Esophagus muscularis mucosa (tissue), 4 donors: ENCODE measurements around the gene FAM107B. TPM values are rescaled to one million over a fixed set of nuclear protein-coding genes. Genes with fewer than 3 reads are reported as not detected.
"Not testable (repeated sequence)": the region's sequence is repeated elsewhere in the genome, so short reads cannot be mapped to it uniquely, and the experiment has no call there.

Experiments
- DNase-seq: peaks from one replicate; pipeline ENCODE4 v3.0.0-alpha.2; 2017; ENCODE audit errors: extremely low spot score
- H3K27ac ChIP-seq, 4 donors: fragments of 200-600 bp; sonication (generic); replicated peaks in 1 of 4; 1 replicate in 3 of 4; 2 replicates in 1 of 4; pipeline ENCODE4 v1.5.1; 2016 to 2019; ENCODE audit warnings: mild to moderate bottlenecking in 1 of 4
- H3K27me3 ChIP-seq, 4 donors: fragments of 200-600 bp; sonication (generic); one replicate each; pipeline versions ENCODE4 v1.5.1 to v1.6.0; 2016 to 2019
- H3K36me3 ChIP-seq, 4 donors: fragments of 200-600 bp; sonication (generic); one replicate each; pipeline ENCODE4 v1.5.1; 2016 to 2019
- H3K4me1 ChIP-seq, 4 donors: fragments of 200-600 bp; sonication (generic); one replicate each; pipeline ENCODE4 v1.5.1; 2016 to 2019
- H3K4me3 ChIP-seq, 4 donors: fragments of 200-600 bp; sonication (generic); 1 replicate in 2 of 4; 2 replicates in 2 of 4; pipeline ENCODE4 v1.5.1; 2016 to 2019; ENCODE audit warnings: mild to moderate bottlenecking in 4 of 4, moderate library complexity in 1 of 4
- H3K9me3 ChIP-seq, 4 donors: fragments of 200-600 bp; sonication (generic); 1 replicate in 3 of 4; 2 replicates in 1 of 4; pipeline ENCODE4 v1.5.1; 2016 to 2019
- EP300 ChIP-seq: sonication (generic); formaldehyde crosslinking; IDR thresholded peaks from one replicate; pipeline ENCODE4 v1.6.1; 2017; ENCODE audit warnings: antibody characterized with exemption
- POLR2A ChIP-seq: fragments of 450-650 bp; IDR thresholded peaks from one replicate; pipeline ENCODE4 v1.6.1; 2017; ENCODE audit warnings: antibody characterized with exemption, moderate library complexity, mild to moderate bottlenecking, low read depth
- POLR2AphosphoS5 ChIP-seq, 2 donors: sonication (generic); formaldehyde crosslinking; IDR thresholded peaks; one replicate each; pipeline ENCODE4 v1.6.1; 2017; ENCODE audit warnings: antibody characterized with exemption in 2 of 2
- WGBS: methylation state at CpG from one replicate; pipeline ENCODE4 v1.1.5; 2018; 5-methylcytosine and 5-hydroxymethylcytosine counted together
- intact Hi-C: fragments of 100-400 bp; cut with DNase I; formaldehyde crosslinking; loops from one replicate; pipeline ENCODE4 v1.15.1; 2023
- total RNA-seq, 4 donors: library from RNA; depleted of rRNA; stranded (reverse); fragments of >200 nt; gene quantifications; one replicate each; pipeline versions ENCODE4 v1.1.0 to v1.2.1, GENCODE V29; 2016
- TF ChIP-seq, protein P1 (sequence below), 3 experiments: fragments of 200-600 bp in 2 of 3; fragments of 450-650 bp in 1 of 3; sonication (generic) in 2 of 3; IDR thresholded peaks; one replicate each; pipeline ENCODE4 v1.5.1; 2017 to 2019; ENCODE audit warnings: antibody characterized with exemption in 3 of 3, mild to moderate bottlenecking in 2 of 3, moderate library complexity in 1 of 3

The FAM107B gene
- total RNA-seq, 4 donors from 2014 or later: 7.5 to 14.1 (median 9.4) TPM

DNA sequence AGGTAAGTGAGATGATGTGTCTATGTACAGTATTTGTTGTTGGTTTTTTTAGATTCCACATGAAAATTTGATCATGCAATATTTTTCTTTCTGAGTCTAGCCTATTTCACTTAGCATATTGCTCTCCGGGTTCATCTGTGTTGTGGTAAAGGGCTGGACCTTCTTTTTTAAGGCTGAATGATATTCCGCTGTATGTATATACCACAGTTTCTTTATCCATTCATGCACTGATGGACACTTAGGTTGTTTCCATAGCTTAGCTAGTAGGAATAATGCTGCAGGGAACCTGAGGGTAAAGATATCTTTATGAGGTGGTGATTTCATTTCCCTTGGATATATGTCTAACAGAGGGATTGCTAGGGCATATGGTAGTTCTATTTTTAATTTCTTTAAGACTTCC lies 80.8 kb downstream of the FAM107B start:
- Histone ChIP-seq H3K4me3 (no peak overlapping the region), H3K36me3 (no peaks in the 10 kb centered on the region), H3K27ac (no peak overlapping the region), H3K27me3 (no peaks in the 10 kb centered on the region), H3K9me3 (no peaks in the 10 kb centered on the region), H3K4me1 (peaks cover 0 to 5% (median 0%) of the 10 kb centered on the region in 4 donors)
- TF ChIP-seq, protein P1, sequence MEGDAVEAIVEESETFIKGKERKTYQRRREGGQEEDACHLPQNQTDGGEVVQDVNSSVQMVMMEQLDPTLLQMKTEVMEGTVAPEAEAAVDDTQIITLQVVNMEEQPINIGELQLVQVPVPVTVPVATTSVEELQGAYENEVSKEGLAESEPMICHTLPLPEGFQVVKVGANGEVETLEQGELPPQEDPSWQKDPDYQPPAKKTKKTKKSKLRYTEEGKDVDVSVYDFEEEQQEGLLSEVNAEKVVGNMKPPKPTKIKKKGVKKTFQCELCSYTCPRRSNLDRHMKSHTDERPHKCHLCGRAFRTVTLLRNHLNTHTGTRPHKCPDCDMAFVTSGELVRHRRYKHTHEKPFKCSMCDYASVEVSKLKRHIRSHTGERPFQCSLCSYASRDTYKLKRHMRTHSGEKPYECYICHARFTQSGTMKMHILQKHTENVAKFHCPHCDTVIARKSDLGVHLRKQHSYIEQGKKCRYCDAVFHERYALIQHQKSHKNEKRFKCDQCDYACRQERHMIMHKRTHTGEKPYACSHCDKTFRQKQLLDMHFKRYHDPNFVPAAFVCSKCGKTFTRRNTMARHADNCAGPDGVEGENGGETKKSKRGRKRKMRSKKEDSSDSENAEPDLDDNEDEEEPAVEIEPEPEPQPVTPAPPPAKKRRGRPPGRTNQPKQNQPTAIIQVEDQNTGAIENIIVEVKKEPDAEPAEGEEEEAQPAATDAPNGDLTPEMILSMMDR (IDR thresholded peaks at IDR 0.05): no peak
- no peak for TF ChIP-seq POLR2AphosphoS5 (IDR thresholded peaks at IDR 0.05)
- TF ChIP-seq POLR2A: no peak
- TF ChIP-seq EP300: no peak
- WGBS: 80% methylated on average over 2 of the region's 2 CpGs
- intact Hi-C loops: no loop called here
- DNase-seq: no peak

DNA sequence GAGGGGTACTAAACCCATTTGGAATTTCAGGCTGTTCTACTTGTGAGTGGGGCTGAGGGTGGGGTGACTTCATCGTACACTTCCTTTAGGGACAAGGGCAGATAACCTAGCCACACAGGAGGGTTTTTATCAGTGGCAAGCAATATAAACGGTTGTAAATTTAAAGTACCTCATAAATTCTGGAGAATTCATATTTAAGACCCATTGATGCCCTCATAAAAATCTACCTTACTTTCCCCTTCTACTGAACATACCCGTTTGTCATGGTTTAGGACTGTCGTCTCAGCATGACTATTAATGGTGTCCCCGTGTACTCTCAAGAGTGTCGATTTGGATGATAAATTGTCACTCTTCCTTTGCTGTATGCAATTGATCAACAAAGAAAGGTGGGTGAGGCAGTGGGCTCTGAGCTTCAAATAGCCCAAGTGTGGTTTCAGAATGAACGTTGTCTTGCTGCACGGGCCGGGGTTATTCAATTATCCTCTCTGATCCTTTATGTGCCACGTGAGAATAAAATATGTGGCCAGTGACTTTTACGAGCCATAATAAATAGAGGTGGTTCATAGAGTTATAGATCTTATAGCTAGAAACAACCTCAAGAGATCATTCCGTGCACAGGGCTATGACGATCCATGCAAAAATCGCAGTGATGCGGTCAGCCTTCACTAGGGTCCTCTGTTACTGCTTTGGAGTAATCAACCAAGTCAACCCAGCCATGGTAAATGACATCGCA lies 82.2 kb downstream of the FAM107B start:
- Histone ChIP-seq H3K4me1 (peaks cover 0 to 5% (median 0%) of the 10 kb centered on the region in 4 donors), H3K36me3 (no peaks in the 10 kb centered on the region), H3K27me3 (no peaks in the 10 kb centered on the region), H3K4me3 (no peak overlapping the region), H3K9me3 (no peaks in the 10 kb centered on the region), H3K27ac (no peak overlapping the region)
- intact Hi-C loops: no loop called here
- no peak for TF ChIP-seq EP300
- TF ChIP-seq POLR2A: no peak
- TF ChIP-seq, protein P1 (IDR thresholded peaks at IDR 0.05): no peak
- TF ChIP-seq POLR2AphosphoS5 (IDR thresholded peaks at IDR 0.05): no peak
- 77% methylated on average over 16 of the region's 16 CpGs for WGBS
- no peak for DNase-seq

DNA sequence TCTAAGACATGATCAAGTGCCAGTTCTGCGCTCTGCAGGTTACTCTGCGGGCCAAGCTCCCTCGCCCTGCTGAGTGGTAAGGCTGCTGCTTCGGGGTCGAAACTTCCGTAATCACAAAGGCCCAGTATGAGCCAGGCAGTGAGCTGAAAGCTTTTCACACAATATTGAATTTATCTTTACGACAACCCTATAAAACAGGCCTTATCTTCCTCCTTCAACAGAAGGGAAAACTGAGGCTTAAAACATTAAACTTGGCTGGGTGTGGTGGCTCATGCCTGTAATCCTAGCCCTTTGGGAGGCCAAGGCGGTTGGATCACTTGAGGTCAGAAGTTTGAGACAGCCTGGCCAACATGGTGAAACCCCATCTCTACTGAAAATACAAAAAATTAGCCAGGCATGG lies 83.3 kb downstream of the FAM107B start:
- intact Hi-C loops: no loop called here
- WGBS: 84% methylated on average over 7 of the region's 8 CpGs
- H3K27me3 ChIP-seq: no peaks in the 10 kb centered on the region
- H3K36me3 ChIP-seq: no peaks in the 10 kb centered on the region
- H3K9me3 ChIP-seq: no peaks in the 10 kb centered on the region
- TF ChIP-seq, protein P1 (IDR thresholded peaks at IDR 0.05): no peak
- TF ChIP-seq POLR2A (no peak), EP300 (no peak), POLR2AphosphoS5 (IDR thresholded peaks at IDR 0.05) (no peak)
- H3K4me3 ChIP-seq: no peak overlapping the region
- no peak for DNase-seq
- H3K4me1 ChIP-seq: no peaks in the 10 kb centered on the region
- H3K27ac ChIP-seq: no peak overlapping the region

DNA sequence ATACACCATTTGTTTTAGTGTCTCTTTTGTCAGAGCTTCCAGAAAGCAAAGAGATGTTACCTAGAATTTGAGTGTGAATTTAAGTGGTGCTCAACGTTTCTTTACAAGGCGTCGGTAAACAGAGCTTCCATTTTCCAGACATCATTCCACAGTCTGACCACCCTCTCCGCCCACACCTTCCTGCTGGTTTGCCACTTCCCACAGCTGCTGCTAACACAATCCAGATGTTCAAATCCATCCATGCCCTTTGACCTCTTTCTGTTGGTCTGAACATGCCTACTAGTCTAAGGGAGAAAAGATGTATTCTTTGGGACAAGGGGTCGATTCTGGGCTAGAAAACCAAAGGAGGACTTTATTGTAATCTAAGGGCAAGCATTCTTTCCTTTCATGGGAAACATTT lies 86.1 kb downstream of the FAM107B start:
- intact Hi-C loops: no loop called here

DNA sequence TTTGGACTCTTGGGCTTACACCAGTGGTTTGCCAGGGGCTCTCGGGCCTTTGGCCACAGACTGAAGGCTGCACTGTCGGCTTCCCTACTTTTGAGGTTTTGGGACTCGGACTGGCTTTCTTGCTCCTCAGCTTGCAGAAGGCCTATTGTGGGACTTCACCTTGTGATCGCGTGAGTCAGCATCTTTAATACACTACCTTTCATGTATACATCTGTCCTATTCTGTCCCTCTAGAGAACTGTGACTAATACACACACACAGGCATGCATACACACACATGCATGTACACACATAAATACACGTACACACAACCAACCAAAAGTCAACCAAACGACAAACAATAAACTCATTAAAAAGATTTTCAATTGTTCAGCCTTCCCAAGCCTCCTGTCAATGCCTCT lies 86.5 kb downstream of the FAM107B start:
- WGBS: 83% methylated on average over 7 of the region's 7 CpGs
- H3K9me3 ChIP-seq, H3K4me1 ChIP-seq, H3K27ac ChIP-seq, intact Hi-C loops, H3K36me3 ChIP-seq, H3K27me3 ChIP-seq, DNase-seq, H3K4me3 ChIP-seq: not testable (repeated sequence)

More for the DNA sequence above, 86.1 kb downstream of the FAM107B start:
- Histone ChIP-seq H3K27ac (no peak overlapping the region), H3K9me3 (no peaks in the 10 kb centered on the region), H3K4me3 (no peak overlapping the region), H3K36me3 (no peaks in the 10 kb centered on the region), H3K27me3 (no peaks in the 10 kb centered on the region), H3K4me1 (no peaks in the 10 kb centered on the region)
- TF ChIP-seq POLR2A: no peak
- no peak for TF ChIP-seq EP300
- TF ChIP-seq, protein P1 (IDR thresholded peaks at IDR 0.05): no peak
- TF ChIP-seq POLR2AphosphoS5 (IDR thresholded peaks at IDR 0.05): no peak
- 43% methylated on average over 5 of the region's 5 CpGs for WGBS
- no peak for DNase-seq
